ENCODE measurements around the gene MAP4K4.

MAP4K4 gene

DNA sequence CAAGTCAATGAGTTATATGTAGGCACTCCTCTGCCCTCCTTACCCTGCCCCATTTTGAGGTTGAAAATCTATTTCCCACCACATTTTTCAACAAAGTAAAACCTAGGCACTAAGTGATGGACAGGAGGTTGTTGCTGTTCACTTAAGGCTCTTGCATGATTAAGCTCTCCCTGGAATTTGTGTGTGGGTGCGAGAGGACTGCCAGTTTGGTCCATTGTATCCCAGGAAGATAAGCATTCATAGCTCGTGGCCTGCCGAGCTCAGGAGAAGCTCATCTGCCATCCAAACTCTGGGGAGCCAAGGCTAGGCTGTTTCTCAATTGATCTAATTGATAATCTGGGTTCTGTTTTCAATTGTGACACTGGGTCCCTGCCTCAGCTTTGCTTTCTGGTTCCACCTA, 4.7 kb upstream of the MAP4K4 start:
- no peak for TF ChIP-seq CTCF (IDR thresholded peaks at IDR 0.05; ENCODE audit: extremely low read depth, missing control alignments)
- DNase-seq (ENCODE audit: low spot score): no peak

GRCh38 chr2:101693991-101694588, 3.4 kb upstream of the MAP4K4 start:
- TF ChIP-seq CTCF (IDR thresholded peaks at IDR 0.05; ENCODE audit: extremely low read depth, missing control alignments): no peak
- DNase-seq (ENCODE audit: low spot score): no peak

GRCh38 chr2:101696272-101697123, 1.0 kb upstream of the MAP4K4 start:
- no peak for DNase-seq (ENCODE audit: low spot score)
- TF ChIP-seq CTCF (IDR thresholded peaks at IDR 0.05; ENCODE audit: extremely low read depth, missing control alignments): no peak

DNA sequence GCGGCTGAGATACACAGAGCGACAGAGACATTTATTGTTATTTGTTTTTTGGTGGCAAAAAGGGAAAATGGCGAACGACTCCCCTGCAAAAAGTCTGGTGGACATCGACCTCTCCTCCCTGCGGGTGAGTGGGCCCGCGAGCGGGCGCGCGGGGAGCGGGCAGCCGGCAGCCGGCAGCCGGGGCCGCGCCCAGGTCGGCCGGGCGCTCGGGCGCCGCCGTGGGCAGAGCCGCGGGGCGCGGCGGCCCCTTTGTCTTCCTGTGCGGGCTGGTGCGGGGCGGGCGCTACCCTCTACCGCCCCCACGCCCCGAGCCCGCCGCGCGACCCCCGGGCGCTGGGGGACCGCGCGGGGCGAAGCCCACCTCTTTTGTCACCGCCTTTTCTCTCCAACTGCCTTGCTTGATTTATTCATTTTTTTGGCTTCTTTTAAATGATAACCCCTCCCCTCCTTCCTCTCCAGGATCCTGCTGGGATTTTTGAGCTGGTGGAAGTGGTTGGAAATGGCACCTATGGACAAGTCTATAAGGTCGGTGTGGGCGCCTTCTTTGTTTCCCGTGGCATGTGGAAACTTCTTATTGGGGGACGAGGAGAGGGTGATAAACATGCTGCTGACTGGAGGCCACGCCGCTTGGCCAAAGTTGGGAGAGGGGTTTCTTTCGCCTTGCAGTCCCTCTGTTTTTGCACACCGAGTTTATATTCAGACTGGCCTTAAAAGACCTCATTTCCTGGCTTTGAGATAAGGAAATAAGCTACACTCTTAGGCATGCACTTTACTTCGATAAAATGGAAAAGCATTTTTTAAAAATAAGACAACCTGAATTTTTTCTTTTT, 722 bp downstream of the MAP4K4 start:
- no peak for DNase-seq (ENCODE audit: low spot score)
- no peak for TF ChIP-seq CTCF (IDR thresholded peaks at IDR 0.05; ENCODE audit: extremely low read depth, missing control alignments)

GRCh38 chr2:101698844-101699754, 1.6 kb downstream of the MAP4K4 start:
- DNase-seq (ENCODE audit: low spot score): no peak
- no peak for TF ChIP-seq CTCF (IDR thresholded peaks at IDR 0.05; ENCODE audit: extremely low read depth, missing control alignments)

DNA sequence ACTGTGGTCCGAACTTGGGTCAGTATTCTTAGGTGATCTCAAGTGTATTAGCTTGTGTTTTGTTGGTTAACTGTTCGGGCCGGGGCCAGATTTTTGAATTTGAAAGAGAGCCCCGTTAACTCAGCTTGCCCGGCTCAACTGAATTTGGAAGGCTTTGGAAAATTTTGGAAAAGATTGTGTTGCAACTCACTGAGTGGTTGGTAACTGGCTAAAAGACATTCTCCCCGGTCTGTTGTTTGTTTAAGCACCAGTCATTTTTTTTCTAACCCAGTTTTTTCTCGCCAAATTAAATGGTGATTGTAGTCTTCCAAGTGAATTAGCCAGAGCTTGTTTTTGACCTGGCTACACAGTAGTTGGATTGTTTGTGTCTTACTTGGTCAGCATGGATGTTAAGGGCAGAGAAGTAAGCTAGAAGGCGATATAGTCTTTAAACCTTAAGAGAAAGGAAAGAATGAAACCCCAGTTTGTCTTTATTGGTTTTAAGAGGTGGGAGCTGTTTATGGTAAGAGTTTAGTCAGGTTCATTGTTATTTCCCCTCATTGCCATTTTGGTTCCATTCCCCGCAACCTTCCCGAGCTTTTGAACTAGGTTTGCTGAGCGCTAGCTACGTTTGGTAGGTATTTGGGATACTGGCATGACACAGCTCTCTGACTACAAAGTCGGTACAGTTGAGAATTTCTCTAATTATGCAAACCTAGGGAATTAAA, 2.4 kb downstream of the MAP4K4 start:
- TF ChIP-seq CTCF (IDR thresholded peaks at IDR 0.05; ENCODE audit: extremely low read depth, missing control alignments): no peak
- no peak for DNase-seq (ENCODE audit: low spot score)
